ENCODE measurements around the gene ZNF579. TPM values are rescaled to one million over a fixed set of nuclear protein-coding genes. Genes with fewer than 3 reads are reported as not detected.

ZNF579 gene
- total RNA-seq, 6 donors from 2014 or later = 3.5 to 19.2 (median 8.4) TPM

- Histone ChIP-seq H3K27me3 (no peaks in the 10 kb centered on the region), H3K36me3 (peaks cover 0 to 13% (median 2%) of the 10 kb centered on the region in 4 donors), H3K4me1 (peaks cover 32 to 60% (median 34%) of the 10 kb centered on the region in 4 donors), H3K27ac (peak overlapping the region in 3 of 4 donors; percentile 94 to 97 (median 97)), H3K9me3 (no peaks in the 10 kb centered on the region), H3K4me3 (peak overlapping the region in 1 of 4 donors; percentile 85)
- 76 to 81% methylated on average over 22 of the region's 22 CpGs for WGBS, 2 donors
- no peak for TF ChIP-seq POLR2AphosphoS5 (IDR thresholded peaks at IDR 0.05)
- no peak for DNase-seq
- ATAC-seq (ENCODE audit: low FRiP score in 2 of 2) = no peak
These were observed 23.1 kb upstream of the ZNF579 start for GRCh38 chr19:55603581-55604292.

GRCh38 chr19:55603115-55603514, 22.5 kb upstream of the ZNF579 start:
- Histone ChIP-seq H3K36me3 (peaks cover 0 to 13% (median 2%) of the 10 kb centered on the region in 4 donors), H3K9me3 (no peaks in the 10 kb centered on the region), H3K27me3 (no peaks in the 10 kb centered on the region), H3K27ac (peak overlapping the region in 1 of 4 donors; percentile 97), H3K4me1 (peaks cover 37 to 61% (median 40%) of the 10 kb centered on the region in 4 donors), H3K4me3 (no peak overlapping the region)
- TF ChIP-seq EP300 (IDR thresholded peaks at IDR 0.05) = no peak
- no peak for TF ChIP-seq CTCF (IDR thresholded peaks at IDR 0.05)
- TF ChIP-seq POLR2A (IDR thresholded peaks at IDR 0.05) = no peak
- no peak for TF ChIP-seq POLR2AphosphoS5 (IDR thresholded peaks at IDR 0.05)
- DNase-seq (no peak), ATAC-seq (ENCODE audit: low FRiP score in 2 of 2) (no peak)
- WGBS, 2 donors = 88 to 93% methylated on average over 20 to 21 of the region's 21 CpGs

- DNase-seq (peak in 1 of 2 donors; percentile 88), ATAC-seq (ENCODE audit: low FRiP score in 2 of 2) (no peak)
- Histone ChIP-seq H3K27ac (peak overlapping the region in 1 of 4 donors; percentile 99), H3K4me1 (peaks cover 33 to 61% (median 40%) of the 10 kb centered on the region in 4 donors), H3K36me3 (peaks cover 0 to 10% (median 3%) of the 10 kb centered on the region in 4 donors), H3K27me3 (no peaks in the 10 kb centered on the region), H3K4me3 (no peak overlapping the region), H3K9me3 (no peaks in the 10 kb centered on the region)
- TF ChIP-seq POLR2AphosphoS5 (IDR thresholded peaks at IDR 0.05) (no peak), CTCF (IDR thresholded peaks at IDR 0.05) (no peak), POLR2A (IDR thresholded peaks at IDR 0.05) (no peak), EP300 (IDR thresholded peaks at IDR 0.05) (no peak)
- WGBS, 2 donors = 95 to 100% methylated on average over 12 to 55 of the region's 60 CpGs
These were observed 21.7 kb upstream of the ZNF579 start for GRCh38 chr19:55602104-55603001.

GRCh38 chr19:55601084-55601483, 20.4 kb upstream of the ZNF579 start:
- 54 to 66% methylated on average over 4 of the region's 4 CpGs for WGBS, 2 donors
- peaks cover 24 to 49% (median 31%) of the 10 kb centered on the region in 4 donors for H3K4me1 ChIP-seq
- TF ChIP-seq POLR2A (IDR thresholded peaks at IDR 0.05) (no peak), POLR2AphosphoS5 (IDR thresholded peaks at IDR 0.05) (no peak), EP300 (IDR thresholded peaks at IDR 0.05) (no peak), CTCF (IDR thresholded peaks at IDR 0.05) (no peak)

GRCh38 chr19:55600662-55601028, 20.0 kb upstream of the ZNF579 start:
- peak overlapping the region; percentile 97 to 99 (median 99) for H3K27ac ChIP-seq
- no peaks in the 10 kb centered on the region for H3K27me3 ChIP-seq
- no peak for TF ChIP-seq POLR2A (IDR thresholded peaks at IDR 0.05)
- no peak for TF ChIP-seq CTCF (IDR thresholded peaks at IDR 0.05)
- no peak for TF ChIP-seq POLR2AphosphoS5 (IDR thresholded peaks at IDR 0.05)
- no peak for TF ChIP-seq EP300 (IDR thresholded peaks at IDR 0.05)
- H3K9me3 ChIP-seq = no peaks in the 10 kb centered on the region
- H3K4me3 ChIP-seq = peak overlapping the region; percentile 38 to 89 (median 76)
- DNase-seq = no peak
- H3K36me3 ChIP-seq = peaks cover 0 to 27% (median 10%) of the 10 kb centered on the region in 4 donors
- H3K4me1 ChIP-seq = peaks cover 24 to 44% (median 30%) of the 10 kb centered on the region in 4 donors
- ATAC-seq (ENCODE audit: low FRiP score in 2 of 2) = no peak
- 0 to 7% methylated on average over 5 to 9 of the region's 15 CpGs for WGBS, 2 donors

More at GRCh38 chr19:55601084-55601483, 20.4 kb upstream of the ZNF579 start:
- Histone ChIP-seq H3K27me3 (no peaks in the 10 kb centered on the region), H3K27ac (peak overlapping the region; percentile 97 to 99 (median 99)), H3K9me3 (no peaks in the 10 kb centered on the region), H3K4me3 (peak overlapping the region in 3 of 4 donors; percentile 68 to 89 (median 85)), H3K36me3 (peaks cover 0 to 23% (median 7%) of the 10 kb centered on the region in 4 donors)
- DNase-seq (no peak), ATAC-seq (ENCODE audit: low FRiP score in 2 of 2) (no peak)

Measured in upper lobe of left lung (tissue), 6 donors.